Kidney (tissue), 14 donors: Measurements from ENCODE around the gene ALPK1. TPM values are rescaled to one million over a fixed set of nuclear protein-coding genes. Genes with fewer than 3 reads are reported as not detected.
A peak's percentile ranks its signal among the peaks of the same experiment; 100 is the strongest.

Source experiments
- DNase-seq, 5 donors: peaks; one replicate each; pipeline ENCODE4 v3.0.0-alpha.2; 2013 to 2020
- FAIRE-seq: peaks from 2 replicates; lab custom pipeline; 2012; peaks lifted over from hg19 to GRCh38; lab: Jason Lieb, UNC
- H3K27ac ChIP-seq, 2 donors: one replicate each; pipeline ENCODE4 v1.7.0; 2013; ENCODE audit warnings: low read depth in 2 of 2, low read length in 2 of 2, inconsistent platforms in 1 of 2
- H3K27me3 ChIP-seq: one replicate; pipeline ENCODE4 v1.7.1; 2013; ENCODE audit warnings: low read length, inconsistent platforms; ENCODE audit not compliant: control insufficient read depth, insufficient read depth
- H3K36me3 ChIP-seq, 3 donors: one replicate each; pipeline versions ENCODE4 v1.7.0 to v1.7.1; 2013; ENCODE audit warnings: low read length in 3 of 3, control low read depth in 1 of 3, inconsistent platforms in 1 of 3; ENCODE audit not compliant: insufficient read depth in 3 of 3, control insufficient read depth in 2 of 3
- H3K4me1 ChIP-seq, 3 donors: one replicate each; pipeline versions ENCODE4 v1.7.0 to v1.7.1; 2013; ENCODE audit warnings: low read length in 3 of 3, inconsistent platforms in 1 of 3, low read depth in 1 of 3; ENCODE audit not compliant: control insufficient read depth in 2 of 3, insufficient read depth in 2 of 3
- H3K4me3 ChIP-seq, 3 donors: one replicate each; pipeline versions ENCODE4 v1.7.0 to v1.8.1; 2013; ENCODE audit warnings: low read length in 3 of 3, control low read depth in 1 of 3, inconsistent platforms in 1 of 3
- H3K9ac ChIP-seq, 3 donors: one replicate each; pipeline versions ENCODE4 v1.7.0 to v1.7.1; 2013; ENCODE audit warnings: low read length in 3 of 3, control low read depth in 1 of 3, inconsistent platforms in 1 of 3
- H3K9me3 ChIP-seq, 3 donors: one replicate each; pipeline versions ENCODE4 v1.7.0 to v1.7.1; 2013; ENCODE audit warnings: low read length in 3 of 3, control low read depth in 1 of 3, inconsistent platforms in 1 of 3; ENCODE audit not compliant: control insufficient read depth in 2 of 3, insufficient read depth in 1 of 3
- intact Hi-C: fragments of 100-400 bp; cut with DNase I; formaldehyde crosslinking; loops from one replicate; pipeline ENCODE4 v1.11.1; 2022
- polyA plus RNA-seq: library from polyadenylated mRNA; stranded (reverse); fragments of 350-450 nt; fragmentation: Illumina TruSeq; extraction: RNeasy Lipid Tissue Mini Kit (QIAGEN cat#74804); gene quantifications from one replicate; pipeline ENCODE4 v1.2.3, GENCODE V29; 2014; ENCODE audit warnings: low read depth, low replicate concordance; ENCODE audit not compliant: insufficient read depth
- total RNA-seq: library from RNA; stranded (reverse); fragmentation: NEBNext Ultra II Directional; extraction: Animal tissue kit (Norgen Biotek cat#: 25700); gene quantifications from one replicate; pipeline ENCODE4 v1.2.1, GENCODE V29; 2021
- TF ChIP-seq, protein P1 (sequence below): IDR thresholded peaks from 3 replicates; pipeline ENCODE4 v1.5.1; 2012; ENCODE audit warnings: mild to moderate bottlenecking, moderate library complexity, borderline replicate concordance; ENCODE audit not compliant: insufficient read depth; ENCODE audit errors: extremely low read depth
- donor health status: control.
- donor health status: control.
- donor health status: control.
- donor health status: control.
- donor health status: control.
- donor health status: DM: yes; HTN: yes; CAD: no.
- donor health status: Normal renal cell carcinoma (clear cell type).

ALPK1 gene
- total and polyA plus RNA-seq, 2 donors from 2014 or later: 5.9 to 33.5 TPM

DNA sequence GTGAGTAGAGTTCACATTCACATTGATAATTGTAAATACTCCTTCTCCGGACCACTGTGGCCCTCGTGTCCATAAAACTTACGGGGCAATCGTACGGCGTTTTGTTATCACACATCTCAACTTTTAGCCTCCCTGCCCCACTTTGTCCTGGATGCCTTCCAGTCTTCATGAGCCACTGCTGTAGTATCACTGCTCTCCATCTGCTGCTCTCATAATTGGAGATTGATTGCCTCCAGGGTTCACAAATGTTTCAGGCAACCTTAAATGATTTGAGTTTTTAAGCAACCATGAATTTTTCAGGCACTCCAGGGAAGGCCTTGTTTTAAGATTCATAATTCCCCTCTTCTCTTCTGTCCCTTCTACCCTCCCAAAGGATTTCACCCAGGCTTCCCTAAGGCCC is 28.4 kb downstream of the ALPK1 start:
- Histone ChIP-seq H3K27ac (no peak overlapping the region), H3K9me3 (no peaks in the 10 kb centered on the region), H3K4me1 (no peaks in the 10 kb centered on the region), H3K9ac (no peak overlapping the region), H3K36me3 (no peaks in the 10 kb centered on the region), H3K27me3 (no peaks in the 10 kb centered on the region), H3K4me3 (no peak overlapping the region)
- TF ChIP-seq, protein P1, sequence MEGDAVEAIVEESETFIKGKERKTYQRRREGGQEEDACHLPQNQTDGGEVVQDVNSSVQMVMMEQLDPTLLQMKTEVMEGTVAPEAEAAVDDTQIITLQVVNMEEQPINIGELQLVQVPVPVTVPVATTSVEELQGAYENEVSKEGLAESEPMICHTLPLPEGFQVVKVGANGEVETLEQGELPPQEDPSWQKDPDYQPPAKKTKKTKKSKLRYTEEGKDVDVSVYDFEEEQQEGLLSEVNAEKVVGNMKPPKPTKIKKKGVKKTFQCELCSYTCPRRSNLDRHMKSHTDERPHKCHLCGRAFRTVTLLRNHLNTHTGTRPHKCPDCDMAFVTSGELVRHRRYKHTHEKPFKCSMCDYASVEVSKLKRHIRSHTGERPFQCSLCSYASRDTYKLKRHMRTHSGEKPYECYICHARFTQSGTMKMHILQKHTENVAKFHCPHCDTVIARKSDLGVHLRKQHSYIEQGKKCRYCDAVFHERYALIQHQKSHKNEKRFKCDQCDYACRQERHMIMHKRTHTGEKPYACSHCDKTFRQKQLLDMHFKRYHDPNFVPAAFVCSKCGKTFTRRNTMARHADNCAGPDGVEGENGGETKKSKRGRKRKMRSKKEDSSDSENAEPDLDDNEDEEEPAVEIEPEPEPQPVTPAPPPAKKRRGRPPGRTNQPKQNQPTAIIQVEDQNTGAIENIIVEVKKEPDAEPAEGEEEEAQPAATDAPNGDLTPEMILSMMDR: no peak
- DNase-seq (no peak), FAIRE-seq (no peak)
- intact Hi-C loops: no loop called here

DNA sequence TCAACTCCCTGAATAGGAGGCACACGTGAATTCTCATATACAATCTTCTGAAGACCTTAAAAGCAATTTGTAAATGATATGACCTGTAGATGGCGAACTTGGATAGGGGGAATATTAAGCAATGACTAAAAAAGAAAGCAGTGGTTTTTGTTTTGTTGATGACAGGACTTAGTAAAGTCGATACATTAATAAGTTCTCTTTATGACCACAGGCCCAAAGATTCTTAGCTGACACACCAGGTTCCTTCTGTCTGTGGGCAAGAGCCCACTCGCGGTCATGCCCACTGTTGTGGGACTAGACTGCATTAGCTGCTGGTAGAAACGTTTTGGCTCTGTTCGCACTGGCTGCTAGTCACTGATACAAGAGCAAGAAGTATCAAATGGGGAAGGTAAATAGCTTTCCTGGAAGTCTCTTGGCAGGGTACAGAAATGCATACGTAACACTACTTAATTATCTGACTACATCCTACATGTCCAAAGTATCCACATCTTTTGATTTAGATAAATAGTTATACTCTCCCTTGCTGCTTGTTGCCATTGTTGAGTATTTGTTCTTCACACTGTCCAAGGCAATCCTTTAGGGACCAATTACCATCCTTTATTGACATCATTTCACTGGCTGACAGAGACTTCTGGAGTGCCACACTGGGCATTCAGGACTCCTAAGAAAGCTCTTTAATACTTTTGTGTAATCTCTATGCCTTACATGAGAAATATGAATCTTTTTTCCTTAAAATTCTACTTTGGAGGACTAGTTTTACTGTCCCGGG is 31.0 kb downstream of the ALPK1 start:
- Histone ChIP-seq H3K36me3 (no peaks in the 10 kb centered on the region), H3K9me3 (no peaks in the 10 kb centered on the region), H3K27ac (no peak overlapping the region), H3K4me3 (no peak overlapping the region), H3K4me1 (no peaks in the 10 kb centered on the region), H3K9ac (no peak overlapping the region), H3K27me3 (no peaks in the 10 kb centered on the region)
- DNase-seq (peak in 2 of 5 donors; percentile 68 to 76), FAIRE-seq (no peak)
- intact Hi-C loops: no loop called here
- TF ChIP-seq, protein P1: peak; percentile 26

DNA sequence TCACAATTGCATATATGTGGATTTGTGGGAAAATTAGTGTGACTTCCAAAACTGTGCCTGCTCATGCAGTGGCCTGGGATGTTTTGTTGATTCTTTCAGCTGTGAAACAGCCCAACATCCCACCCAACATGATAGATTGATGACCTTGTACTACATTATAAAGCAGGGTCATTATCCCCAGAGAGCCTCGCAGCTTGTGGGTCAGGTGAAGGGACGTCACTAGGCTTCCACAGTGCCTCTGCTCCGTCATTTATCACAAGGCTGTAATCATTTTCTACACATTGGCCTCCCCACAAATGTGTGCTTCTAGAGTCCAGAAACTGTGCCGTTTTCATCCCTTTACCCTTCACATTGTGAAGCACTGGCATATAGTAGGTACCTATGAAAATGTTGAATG is 31.6 kb downstream of the ALPK1 start:
- Histone ChIP-seq H3K9ac (no peak overlapping the region), H3K27ac (no peak overlapping the region), H3K27me3 (no peaks in the 10 kb centered on the region), H3K9me3 (no peaks in the 10 kb centered on the region), H3K4me1 (no peaks in the 10 kb centered on the region), H3K36me3 (no peaks in the 10 kb centered on the region), H3K4me3 (no peak overlapping the region)
- intact Hi-C loops: no loop called here
- FAIRE-seq (no peak), DNase-seq (no peak)
- TF ChIP-seq, protein P1: no peak
